ENCODE measurements around the gene CEP120. TPM values are rescaled to one million over a fixed set of nuclear protein-coding genes. Genes with fewer than 3 reads are reported as not detected.

CEP120 gene
- total and polyA plus RNA-seq, 2 experiments from 2014 or later: 4.9 to 16.3 TPM

- TF ChIP-seq ETS1 (IDR thresholded peaks at IDR 0.05) (no peak), ZNF114 (CRISPR knock-in tag; IDR thresholded peaks at IDR 0.05) (no peak)
Measured at GRCh38 chr5:123359454-123360200, 63.6 kb downstream of the CEP120 start (continued).

GRCh38 chr5:123358751-123359150 is 64.5 kb downstream of the CEP120 start:
- ATAC-seq (no peak), DNase-seq (ENCODE audit: low spot score) (no peak)
- Histone ChIP-seq H3K27me3 (ENCODE audit: insufficient read depth) (no peaks in the 10 kb centered on the region), H3K27ac (ENCODE audit: low read depth) (no peak overlapping the region), H3K9me2 (ENCODE audit: insufficient read depth) (no peaks in the 10 kb centered on the region), H4K20me1 (replicated peaks; ENCODE audit: insufficient read depth) (no peaks in the 10 kb centered on the region), H2AFZ (no peak overlapping the region), H3K36me3 (ENCODE audit: insufficient read depth) (no peaks in the 10 kb centered on the region), H3K4me3 (no peak overlapping the region), H3F3A (replicated peaks; ENCODE audit: low read depth) (no peaks in the 10 kb centered on the region), H3K4me2 (no peak overlapping the region), H3K4me1 (ENCODE audit: insufficient read depth) (no peaks in the 10 kb centered on the region), H3K79me2 (replicated peaks; ENCODE audit: insufficient read depth) (no peaks in the 10 kb centered on the region)
- Mint-ChIP-seq H3K36me3 (ENCODE audit: low read depth) (peaks cover 33% of the 10 kb centered on the region), H3K4me1 (peaks cover 3% of the 10 kb centered on the region; the same call in 1 of the 3 replicates), H3K9me3 (peaks cover 18% of the 10 kb centered on the region; the same call in 2 of the 3 replicates), H3K4me3 (no peak overlapping the region), H3K27ac (no peak overlapping the region), H3K27me3 (ENCODE audit: insufficient read depth, low read depth, poor library complexity) (no peaks in the 10 kb centered on the region)
- no peak for TF ChIP-seq REST (IDR thresholded peaks at IDR 0.05; ENCODE audit: unreplicated experiment)
- TF ChIP-seq ZNF462 (CRISPR knock-in tag; IDR thresholded peaks at IDR 0.05): no peak
- no peak for TF ChIP-seq CREB1 (CRISPR knock-in tag; IDR thresholded peaks at IDR 0.05; ENCODE audit: low read depth)
- no peak for TF ChIP-seq POLR2AphosphoS5 (IDR thresholded peaks at IDR 0.05; ENCODE audit: low read depth)
- TF ChIP-seq CTCF (conservative IDR thresholded peaks at IDR 0.05; ENCODE audit: low read depth in 2 of 2): no peak
- no peak for TF ChIP-seq EZH2 (IDR thresholded peaks at IDR 0.05; ENCODE audit: low read depth, unreplicated experiment)
- TF ChIP-seq EZH2phosphoT487 (IDR thresholded peaks at IDR 0.05; ENCODE audit: unreplicated experiment): no peak
- TF ChIP-seq ETS1 (IDR thresholded peaks at IDR 0.05): no peak
- TF ChIP-seq NANOG (IDR thresholded peaks at IDR 0.05; ENCODE audit: borderline replicate concordance): no peak

Measured in GM23338 (cell line).